SK-N-SH treated with all-trans-retinoic acid at 6 μM for 48 hours (cell line): ENCODE measurements around the gene SHOC2.

Source experiments
- ATAC-seq: fragments of 200-7000 bp; cut with Tn5 transposase; 3 replicates; pipeline ENCODE4 v1.9.1; 2020; ENCODE audit warnings: mild to moderate bottlenecking, moderate library complexity
- ARNTL ChIP-seq: fragments of 450-650 bp; formaldehyde crosslinking; IDR thresholded peaks from 2 replicates; pipeline ENCODE4 v1.5.0; 2020; ENCODE audit warnings: low read depth, mild to moderate bottlenecking, moderate library complexity, borderline replicate concordance
- BACH2 ChIP-seq: fragments of 250-450 bp; sonication (Bioruptor Pico); IDR thresholded peaks from 2 replicates; pipeline ENCODE4 v1.9.0; 2021; ENCODE audit warnings: mild to moderate bottlenecking, borderline replicate concordance
- CSDC2 ChIP-seq: fragments of 250-450 bp; sonication (Bioruptor Pico); IDR thresholded peaks from 2 replicates; pipeline ENCODE4 v1.5.0; 2020; ENCODE audit warnings: mild to moderate bottlenecking, moderate library complexity
- CSRNP3 ChIP-seq: fragments of 250-450 bp; sonication (Bioruptor Pico); IDR thresholded peaks from 2 replicates; pipeline ENCODE4 v1.5.1; 2021; ENCODE audit warnings: mild to moderate bottlenecking, moderate library complexity
- ESRRG ChIP-seq: fragments of 250-450 bp; sonication (Bioruptor Pico); IDR thresholded peaks from 2 replicates; pipeline ENCODE4 v1.6.1; 2021; ENCODE audit warnings: mild to moderate bottlenecking
- GLIS3 ChIP-seq: fragments of 250-450 bp; sonication (Bioruptor Pico); IDR thresholded peaks from 2 replicates; pipeline ENCODE4 v1.5.0; 2020; ENCODE audit warnings: mild to moderate bottlenecking, moderate library complexity
- ISL1 ChIP-seq: fragments of 250-450 bp; sonication (Bioruptor Pico); IDR thresholded peaks from 2 replicates; pipeline ENCODE4 v2.1.2; 2022; ENCODE audit warnings: mild to moderate bottlenecking, moderate library complexity
- OSR1 ChIP-seq: fragments of 250-450 bp; sonication (Bioruptor Pico); IDR thresholded peaks from 2 replicates; pipeline ENCODE4 v1.8.0; 2022; ENCODE audit warnings: moderate library complexity, mild to moderate bottlenecking, inconsistent platforms
- PATZ1 ChIP-seq: fragments of 250-450 bp; sonication (Bioruptor Pico); IDR thresholded peaks from 2 replicates; pipeline ENCODE4 v1.8.0; 2020; ENCODE audit warnings: mild to moderate bottlenecking, moderate library complexity, borderline replicate concordance
- PPARA ChIP-seq: fragments of 250-450 bp; sonication (Bioruptor Pico); IDR thresholded peaks from 2 replicates; pipeline ENCODE4 v1.5.0; 2020; ENCODE audit warnings: mild to moderate bottlenecking, borderline replicate concordance
- RARB ChIP-seq: fragments of 250-450 bp; sonication (Bioruptor Pico); IDR thresholded peaks from 2 replicates; pipeline ENCODE4 v1.8.0; 2021; ENCODE audit warnings: mild to moderate bottlenecking, moderate library complexity
- SNAI2 ChIP-seq: fragments of 250-450 bp; sonication (Bioruptor Pico); IDR thresholded peaks from 2 replicates; pipeline ENCODE4 v1.5.0; 2020; ENCODE audit warnings: mild to moderate bottlenecking, moderate library complexity
- TCF4 ChIP-seq: fragments of 250-450 bp; sonication (Bioruptor Pico); IDR thresholded peaks from 2 replicates; pipeline ENCODE4 v1.8.0; 2021; ENCODE audit warnings: mild to moderate bottlenecking, moderate library complexity, borderline replicate concordance
- TOX ChIP-seq: fragments of 250-450 bp; sonication (Bioruptor Pico); IDR thresholded peaks from 2 replicates; pipeline ENCODE4 v1.8.0; 2021; ENCODE audit warnings: mild to moderate bottlenecking, moderate library complexity, borderline replicate concordance
- TSHZ2 ChIP-seq: fragments of 250-450 bp; sonication (Bioruptor Pico); IDR thresholded peaks from 2 replicates; pipeline ENCODE4 v1.5.0; 2020; ENCODE audit warnings: mild to moderate bottlenecking, moderate library complexity
- ZC3H10 ChIP-seq: fragments of 250-450 bp; sonication (Bioruptor Pico); IDR thresholded peaks from 2 replicates; pipeline ENCODE4 v1.5.1; 2021; ENCODE audit warnings: mild to moderate bottlenecking, moderate library complexity
- ZFP30 ChIP-seq: fragments of 450-650 bp; formaldehyde crosslinking; IDR thresholded peaks from 2 replicates; pipeline ENCODE4 v1.5.0; 2022; ENCODE audit warnings: mild to moderate bottlenecking, moderate library complexity
- ZNF565 ChIP-seq: fragments of 450-650 bp; formaldehyde crosslinking; conservative IDR thresholded peaks from 2 replicates; pipeline ENCODE4 v1.5.0; 2020; ENCODE audit warnings: low read depth, mild to moderate bottlenecking, moderate library complexity
- ZNF70 ChIP-seq: fragments of 450-650 bp; formaldehyde crosslinking; IDR thresholded peaks from 2 replicates; pipeline ENCODE4 v1.5.0; 2020; ENCODE audit warnings: mild to moderate bottlenecking, moderate library complexity
- ZNF8 ChIP-seq: fragments of 450-650 bp; formaldehyde crosslinking; IDR thresholded peaks from 2 replicates; pipeline ENCODE4 v1.5.0; 2020; ENCODE audit warnings: mild to moderate bottlenecking, moderate library complexity
- TF ChIP-seq, protein P1 (sequence below): fragments of 250-450 bp; sonication (Bioruptor Pico); IDR thresholded peaks from 2 replicates; pipeline ENCODE4 v1.5.1; 2020; ENCODE audit warnings: low read depth, mild to moderate bottlenecking, moderate library complexity

Gene SHOC2

DNA sequence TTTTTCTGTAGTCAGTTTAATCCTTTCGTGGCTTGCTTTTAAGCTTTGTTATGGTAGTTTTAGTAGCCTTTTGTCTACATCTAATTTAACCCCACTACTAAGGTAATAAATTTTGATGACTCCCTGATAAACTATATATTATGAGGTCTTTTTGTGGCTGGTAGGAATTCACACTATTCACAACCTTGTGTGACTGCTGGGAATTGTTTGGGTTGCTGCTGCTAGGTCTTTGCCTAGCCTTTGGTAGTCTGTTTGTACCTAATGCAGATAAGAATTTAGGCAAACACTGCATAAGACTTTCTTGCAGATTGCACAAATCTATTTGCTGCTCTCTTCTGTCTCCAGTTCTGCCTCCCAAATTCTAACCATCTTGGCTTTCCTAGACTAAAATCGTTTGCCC, 58.3 kb downstream of the SHOC2 start:
- ATAC-seq: no peak
- TF ChIP-seq RARB (no peak), ZNF565 (no peak), ARNTL (no peak), ISL1 (CRISPR knock-in tag) (no peak), CSRNP3 (CRISPR knock-in tag) (no peak), ESRRG (CRISPR knock-in tag) (no peak), ZC3H10 (CRISPR knock-in tag) (no peak), SNAI2 (CRISPR knock-in tag) (no peak), ZNF8 (no peak), TCF4 (CRISPR knock-in tag) (no peak), TOX (CRISPR knock-in tag) (no peak), TSHZ2 (CRISPR knock-in tag) (no peak), BACH2 (CRISPR knock-in tag) (no peak)
- TF ChIP-seq, protein P1, sequence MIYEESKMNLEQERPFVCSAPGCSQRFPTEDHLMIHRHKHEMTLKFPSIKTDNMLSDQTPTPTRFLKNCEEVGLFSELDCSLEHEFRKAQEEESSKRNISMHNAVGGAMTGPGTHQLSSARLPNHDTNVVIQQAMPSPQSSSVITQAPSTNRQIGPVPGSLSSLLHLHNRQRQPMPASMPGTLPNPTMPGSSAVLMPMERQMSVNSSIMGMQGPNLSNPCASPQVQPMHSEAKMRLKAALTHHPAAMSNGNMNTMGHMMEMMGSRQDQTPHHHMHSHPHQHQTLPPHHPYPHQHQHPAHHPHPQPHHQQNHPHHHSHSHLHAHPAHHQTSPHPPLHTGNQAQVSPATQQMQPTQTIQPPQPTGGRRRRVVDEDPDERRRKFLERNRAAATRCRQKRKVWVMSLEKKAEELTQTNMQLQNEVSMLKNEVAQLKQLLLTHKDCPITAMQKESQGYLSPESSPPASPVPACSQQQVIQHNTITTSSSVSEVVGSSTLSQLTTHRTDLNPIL (CRISPR knock-in tag): no peak

DNA sequence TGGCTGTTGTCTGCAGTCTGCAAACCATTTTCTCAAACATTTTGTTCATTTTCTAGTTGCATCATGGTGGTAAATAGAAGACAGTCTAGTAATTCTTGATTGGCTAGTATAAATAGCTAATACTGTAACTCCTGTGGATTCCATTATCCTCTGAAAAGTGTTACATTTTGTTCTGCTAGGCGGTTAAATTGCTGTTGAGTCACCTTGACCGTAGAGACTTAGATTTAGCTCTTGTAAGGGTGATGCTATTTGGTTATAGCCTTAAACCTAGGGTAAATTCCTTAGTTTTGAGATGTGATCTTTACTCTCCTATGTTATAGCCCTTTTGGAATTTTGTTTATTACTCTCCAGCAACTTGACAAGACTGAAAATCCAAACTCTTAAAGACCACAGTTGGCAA, 58.8 kb downstream of the SHOC2 start:
- ATAC-seq: no peak
- TF ChIP-seq PATZ1 (CRISPR knock-in tag): no peak

GRCh38 chr10:110979611-110980010, 60.2 kb downstream of the SHOC2 start:
- TF ChIP-seq OSR1: no peak
- no peak for TF ChIP-seq RARB
- no peak for TF ChIP-seq ZFP30 (CRISPR knock-in tag)
- no peak for TF ChIP-seq PPARA
- no peak for TF ChIP-seq GLIS3 (CRISPR knock-in tag)
- no peak for TF ChIP-seq CSRNP3 (CRISPR knock-in tag)
- no peak for TF ChIP-seq BACH2 (CRISPR knock-in tag)
- no peak for TF ChIP-seq ESRRG (CRISPR knock-in tag)
- no peak for TF ChIP-seq ZC3H10 (CRISPR knock-in tag)
- no peak for TF ChIP-seq ARNTL
- no peak for ATAC-seq

DNA sequence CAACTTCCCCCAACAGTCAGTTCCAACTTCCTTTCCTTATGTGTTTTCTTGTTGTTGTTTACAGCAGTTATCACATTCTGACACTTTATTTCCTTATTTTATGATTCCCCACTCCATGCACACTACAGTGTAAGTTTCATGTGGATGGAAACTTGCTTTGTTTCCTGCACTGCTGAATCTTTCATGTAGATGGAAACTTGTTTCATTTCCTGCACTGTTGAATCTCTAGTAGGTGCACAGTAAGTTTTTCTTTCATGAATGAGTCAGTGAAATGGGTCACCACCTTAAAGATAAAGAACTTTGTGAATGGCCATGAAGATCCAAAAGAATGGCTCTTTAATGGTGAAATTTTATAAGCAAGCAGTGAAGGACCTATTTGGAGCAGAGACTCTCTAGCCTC, 61.4 kb downstream of the SHOC2 start:
- TF ChIP-seq TCF4 (CRISPR knock-in tag) (no peak), OSR1 (no peak), CSDC2 (CRISPR knock-in tag) (no peak), PATZ1 (CRISPR knock-in tag) (no peak), TSHZ2 (CRISPR knock-in tag) (no peak), ZNF70 (no peak), RARB (no peak)
- TF ChIP-seq, all 23 proteins: peak for 0
- ATAC-seq: no peak
